Fibroblast of peridontal ligament (primary cell): Measurements from ENCODE around the gene OSTC.
A peak's percentile ranks its signal among the peaks of the same experiment; 100 is the strongest.

Experiments
- DNase-seq: peaks from one replicate; pipeline ENCODE4 v3.0.0-alpha.2; 2010; ENCODE audit errors: extremely low read depth

The OSTC gene

GRCh38 chr4:108650212-108651013, at the start of gene OSTC:
Gene OSTC (plus strand): TSS chr4:108650599. CDS start chr4:108650656, 57 bp downstream.
- DNase-seq: peak; percentile 98

- no peak for DNase-seq
These were observed 49.3 kb upstream of the OSTC start for GRCh38 chr4:108601106-108601505.

GRCh38 chr4:108601532-108601931, 48.9 kb upstream of the OSTC start:
- no peak for DNase-seq

- no peak for DNase-seq
These were observed 48.2 kb upstream of the OSTC start for GRCh38 chr4:108602163-108602562.

- no peak for DNase-seq
These were observed 43.2 kb upstream of the OSTC start for GRCh38 chr4:108607079-108607815.

GRCh38 chr4:108611365-108611764, 39.0 kb upstream of the OSTC start:
- no peak for DNase-seq

GRCh38 chr4:108612365-108612764, 38.0 kb upstream of the OSTC start:
- DNase-seq: no peak

GRCh38 chr4:108619372-108620100, 30.9 kb upstream of the OSTC start:
- DNase-seq: no peak

- peak; percentile 99 for DNase-seq
These were observed 30.1 kb upstream of the OSTC start, which contains the start of gene RPL34 for GRCh38 chr4:108620101-108620932. Gene RPL34 (plus strand): TSS chr4:108620576. CDS start chr4:108621960, 1,384 bp downstream.

GRCh38 chr4:108620933-108621905, 29.2 kb upstream of the OSTC start:
- DNase-seq: peak; percentile 29

- no peak for DNase-seq
These were observed 28.4 kb upstream of the OSTC start for GRCh38 chr4:108622022-108622421.

- no peak for DNase-seq
These were observed 27.6 kb upstream of the OSTC start for GRCh38 chr4:108622828-108623227.

GRCh38 chr4:108624263-108625056, 25.9 kb upstream of the OSTC start:
- no peak for DNase-seq

GRCh38 chr4:108626056-108626455, 24.3 kb upstream of the OSTC start:
- no peak for DNase-seq

GRCh38 chr4:108628411-108628810, 22.0 kb upstream of the OSTC start:
- DNase-seq: peak; percentile 19

- DNase-seq: peak; percentile 75
These were observed 15.2 kb upstream of the OSTC start for GRCh38 chr4:108635070-108635655.

GRCh38 chr4:108636246-108636645, 14.2 kb upstream of the OSTC start:
- peak; percentile 83 for DNase-seq

GRCh38 chr4:108637856-108638255, 12.5 kb upstream of the OSTC start:
- DNase-seq: peak; percentile 46

- DNase-seq: peak; percentile 61
These were observed 6.2 kb upstream of the OSTC start for GRCh38 chr4:108644237-108644636.
